ENCODE measurements around the gene DBI. TPM values are rescaled to one million over a fixed set of nuclear protein-coding genes. Genes with fewer than 3 reads are reported as not detected.

The DBI gene
- total RNA-seq, 2 experiments from 2014 or later = 151 to 179 TPM

DNA sequence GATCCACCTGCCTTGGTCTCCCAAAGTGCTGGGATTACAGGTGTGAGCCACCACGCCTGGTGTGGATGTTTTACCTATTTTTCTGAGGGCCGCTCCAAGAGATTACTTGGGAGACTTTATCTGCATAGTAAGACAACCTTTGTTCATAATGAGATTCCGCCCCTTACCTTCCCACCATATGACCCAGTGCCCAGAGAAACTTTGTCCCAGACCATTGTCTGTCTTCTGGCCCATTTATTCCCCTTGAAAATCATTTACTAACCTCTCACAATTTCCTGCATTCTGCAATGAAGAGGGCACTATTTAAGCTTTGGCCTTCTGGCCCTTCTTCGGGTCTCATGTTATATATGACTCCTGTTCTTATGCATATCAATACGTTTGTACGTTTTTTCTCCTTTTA, 51.1 kb downstream of the DBI start:
- no peak for ATAC-seq
- no peak for DNase-seq
- CTCF ChIA-PET = no interaction called here
- Mint-ChIP-seq H3K27me3 (peaks cover 48% of the 10 kb centered on the region), H3K36me3 (no peaks in the 10 kb centered on the region), H3K27ac (no peak overlapping the region), H3K4me3 (no peak overlapping the region), H3K4me1 (peaks cover 1% of the 10 kb centered on the region), H3K9me3 (ENCODE audit: low read depth) (no peaks in the 10 kb centered on the region)

DNA sequence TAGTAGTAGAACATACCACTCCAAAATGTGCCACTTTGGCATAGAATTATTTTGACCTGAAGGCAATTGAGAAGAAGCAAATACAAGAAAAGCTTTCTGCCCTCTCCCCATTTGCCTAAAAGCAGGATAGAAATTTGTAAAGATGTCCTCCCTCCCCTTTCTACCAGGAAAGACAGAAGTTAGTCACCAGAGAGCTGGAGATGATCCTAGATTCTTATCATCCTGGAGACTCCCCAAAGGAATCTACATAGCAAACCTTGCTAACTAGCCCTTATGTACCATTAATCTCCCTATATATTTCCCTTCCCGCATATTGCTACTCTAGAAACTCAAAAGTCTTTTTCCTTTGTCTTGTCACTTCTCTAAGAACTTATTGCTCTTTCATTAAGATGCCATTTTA, 52.3 kb downstream of the DBI start:
- ATAC-seq = no peak
- CTCF ChIA-PET = no interaction called here
- Mint-ChIP-seq H3K4me3 (no peak overlapping the region), H3K27ac (no peak overlapping the region), H3K36me3 (no peaks in the 10 kb centered on the region), H3K27me3 (peaks cover 46% of the 10 kb centered on the region), H3K9me3 (ENCODE audit: low read depth) (no peaks in the 10 kb centered on the region), H3K4me1 (peaks cover 1% of the 10 kb centered on the region)
- no peak for DNase-seq

- Mint-ChIP-seq H3K27me3 (peaks cover 39% of the 10 kb centered on the region), H3K4me3 (no peak overlapping the region), H3K27ac (no peak overlapping the region), H3K9me3 (ENCODE audit: low read depth) (no peaks in the 10 kb centered on the region), H3K36me3 (no peaks in the 10 kb centered on the region), H3K4me1 (peaks cover 1% of the 10 kb centered on the region)
- CTCF ChIA-PET = no interaction called here
- DNase-seq = no peak
- no peak for ATAC-seq
These were observed 53.2 kb downstream of the DBI start for GRCh38 chr2:119419803-119420508.

GRCh38 chr2:119421304-119421703, 54.5 kb downstream of the DBI start:
- Mint-ChIP-seq H3K36me3 (no peaks in the 10 kb centered on the region), H3K27me3 (peaks cover 46% of the 10 kb centered on the region), H3K9me3 (ENCODE audit: low read depth) (no peaks in the 10 kb centered on the region), H3K27ac (no peak overlapping the region), H3K4me1 (no peaks in the 10 kb centered on the region), H3K4me3 (no peak overlapping the region)
- ATAC-seq = no peak
- no peak for DNase-seq
- CTCF ChIA-PET = no interaction called here

DNA sequence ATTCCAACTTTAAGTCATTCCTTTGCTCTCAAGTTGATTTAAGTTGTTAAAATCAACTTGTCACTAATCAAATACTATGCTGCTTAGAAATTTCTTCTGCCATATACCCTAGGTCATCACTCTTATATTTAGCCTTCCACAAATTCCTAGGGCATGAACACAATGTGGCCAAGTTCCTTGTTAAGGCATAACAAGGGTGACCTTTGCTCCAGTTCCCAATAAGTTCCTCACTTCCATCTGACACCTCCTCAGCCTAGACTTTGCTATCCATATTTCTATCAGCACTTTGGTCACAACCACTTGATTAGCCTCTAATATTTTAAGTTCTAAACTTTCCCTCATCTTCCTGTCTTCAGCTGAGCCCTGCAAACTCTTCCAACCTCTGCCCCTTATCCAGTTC, 55.0 kb downstream of the DBI start:
- H3K4me3 Mint-ChIP-seq = no peak overlapping the region
- ATAC-seq (no peak), DNase-seq (no peak)
- H3K27ac Mint-ChIP-seq = no peak overlapping the region
- H3K27me3 Mint-ChIP-seq = peaks cover 51% of the 10 kb centered on the region
- no peaks in the 10 kb centered on the region for H3K9me3 Mint-ChIP-seq (ENCODE audit: low read depth)
- no peaks in the 10 kb centered on the region for H3K36me3 Mint-ChIP-seq
- CTCF ChIA-PET = no interaction called here
- no peaks in the 10 kb centered on the region for H3K4me1 Mint-ChIP-seq

Other genes with a start within 250 kb of the DBI start
- gene C1QL2, start 208.2 kb upstream of the DBI start, total RNA-seq = not detected
- gene STEAP3, start 143.1 kb upstream of the DBI start, total RNA-seq = under 1 TPM; 0.15 to 0.68 TPM
- gene C2orf76, start 143 bp upstream of the DBI start, total RNA-seq = 1 to 10 TPM; 6.2 to 9.9 TPM
- not detected for gene TMEM37, start 64.9 kb downstream of the DBI start, total RNA-seq
- gene SCTR, start 157.5 kb downstream of the DBI start, total RNA-seq = not detected
- gene CFAP221, start 177.5 kb downstream of the DBI start, total RNA-seq = not detected